Right cardiac atrium (tissue), 5 donors: ENCODE measurements around the gene RPEL1. TPM values are rescaled to one million over a fixed set of nuclear protein-coding genes. Genes with fewer than 3 reads are reported as not detected.
"Not testable (repeated sequence)": the region's sequence is repeated elsewhere in the genome, so short reads cannot be mapped to it uniquely, and the experiment has no call there.

Source experiments
- ATAC-seq, 2 donors: fragments of 200-7000 bp; cut with Tn5 transposase; one replicate each; pipeline versions ENCODE4 v1.8.0 to v1.9.1; 2020; ENCODE audit warnings: moderate library complexity in 2 of 2, mild to moderate bottlenecking in 1 of 2
- DNase-seq, 3 donors: peaks; one replicate each; pipeline ENCODE4 v3.0.0-alpha.2; 2020
- H3K27ac ChIP-seq: one replicate; pipeline ENCODE4 v1.5.1; 2013; ENCODE audit warnings: mild to moderate bottlenecking, low read length, control low read depth, moderate library complexity
- H3K27me3 ChIP-seq: one replicate; pipeline ENCODE4 v1.6.1; 2013; ENCODE audit not compliant: control insufficient read depth, insufficient read depth
- H3K4me1 ChIP-seq: one replicate; pipeline ENCODE4 v1.6.1; 2013; ENCODE audit warnings: low read length; ENCODE audit not compliant: control insufficient read depth, insufficient read depth
- H3K4me3 ChIP-seq: one replicate; pipeline ENCODE4 v1.5.1; 2013; ENCODE audit warnings: low read length, control low read depth
- H3K9me3 ChIP-seq: one replicate; pipeline ENCODE4 v1.6.1; 2013; ENCODE audit warnings: low read length; ENCODE audit not compliant: control insufficient read depth
- WGBS: extraction: QIAGEN DNeasy Blood & Tissue Kit; methylation state at CpG from one replicate; pipeline ENCODE4 v1.1.7; 2013; 5-methylcytosine and 5-hydroxymethylcytosine counted together
- intact Hi-C, 4 donors: fragments of 100-400 bp; cut with DNase I; formaldehyde crosslinking; loops; one replicate each; pipeline versions ENCODE4 v1.11.0 to v1.14.0; 2022 to 2023
- polyA plus RNA-seq: library from polyadenylated mRNA; stranded (reverse); fragments of 200-250 nt; gene quantifications from one replicate; pipeline ENCODE4 v1.2.3, GENCODE V29; 2013
- total RNA-seq, 4 donors: library from RNA; stranded (reverse); fragmentation: NEBNext Ultra II Directional; extraction: Animal tissue kit (Norgen Biotek cat#: 25700); gene quantifications; one replicate each; pipeline ENCODE4 v1.2.1, GENCODE V29; 2021
- donor health status: healthy with polysubstance abuse.
- donor health status: DM: no; HTN: yes; CAD: no.
- donor health status: DM: no; HTN: no; CAD: no.
- donor health status: DM: no; HTN: yes; CAD: no; lungs with severe emphysema.
- donor health status: DM: yes; HTN: yes; CAD: no.

The RPEL1 gene
- total and polyA plus RNA-seq, 5 donors: not detected

GRCh38 chr10:103257812-103258211 is 12.1 kb downstream of the RPEL1 start:
- DNase-seq: no peak
- H3K4me3 ChIP-seq: no peak overlapping the region
- no peak for ATAC-seq
- H3K4me1 ChIP-seq: no peaks in the 10 kb centered on the region
- H3K9me3 ChIP-seq: no peaks in the 10 kb centered on the region
- intact Hi-C loops: loop anchor here in 1 of 4 donors (10.0 kb wide), 1 partner anchor 423 kb away; the partner anchor contains the start of gene CYP17A1
- H3K27ac ChIP-seq: no peak overlapping the region
- no peaks in the 10 kb centered on the region for H3K27me3 ChIP-seq

- WGBS: 89% methylated on average over 4 of the region's 4 CpGs
- H3K4me1 ChIP-seq, H3K27ac ChIP-seq, H3K4me3 ChIP-seq, H3K27me3 ChIP-seq, H3K9me3 ChIP-seq, DNase-seq, ATAC-seq: not testable (repeated sequence)
- intact Hi-C loops: loop anchor here in 1 of 4 donors (10.0 kb wide), 1 partner anchor 424 kb away; the partner anchor contains the start of gene CYP17A1
Observed at GRCh38 chr10:103258928-103259327, 13.2 kb downstream of the RPEL1 start.

GRCh38 chr10:103259989-103260388 is 14.3 kb downstream of the RPEL1 start:
- intact Hi-C loops: loop anchor here in 1 of 4 donors (10.0 kb wide), 1 partner anchor 425 kb away; the partner anchor contains the start of gene CYP17A1
- no peak for DNase-seq
- WGBS: 83% methylated on average over 5 of the region's 5 CpGs
- H3K27ac ChIP-seq: no peak overlapping the region
- no peak overlapping the region for H3K4me3 ChIP-seq
- no peaks in the 10 kb centered on the region for H3K9me3 ChIP-seq
- no peak for ATAC-seq
- H3K4me1 ChIP-seq: no peaks in the 10 kb centered on the region
- no peaks in the 10 kb centered on the region for H3K27me3 ChIP-seq

- no peak for ATAC-seq
- H3K27ac ChIP-seq: no peak overlapping the region
- intact Hi-C loops: no loop called here
- H3K9me3 ChIP-seq: no peaks in the 10 kb centered on the region
- no peak for DNase-seq
- no peaks in the 10 kb centered on the region for H3K27me3 ChIP-seq
- no peak overlapping the region for H3K4me3 ChIP-seq
- 72% methylated on average over 3 of the region's 3 CpGs for WGBS
- H3K4me1 ChIP-seq: no peaks in the 10 kb centered on the region
Observed at GRCh38 chr10:103262229-103262628, 16.5 kb downstream of the RPEL1 start.

- DNase-seq: peak; percentile 58 to 74 (median 66)
- H3K9me3 ChIP-seq: no peaks in the 10 kb centered on the region
- intact Hi-C loops: no loop called here
- H3K27ac ChIP-seq: no peak overlapping the region
- WGBS: 31% methylated on average over 11 of the region's 11 CpGs
- no peak overlapping the region for H3K4me3 ChIP-seq
- no peaks in the 10 kb centered on the region for H3K4me1 ChIP-seq
- no peaks in the 10 kb centered on the region for H3K27me3 ChIP-seq
- ATAC-seq: peak in 1 of 2 donors; percentile 55
Observed at GRCh38 chr10:103265717-103266329, 20.1 kb downstream of the RPEL1 start.

- ATAC-seq: peak; percentile 35 to 36
- peak in 1 of 3 donors; percentile 30 for DNase-seq
- no peak overlapping the region for H3K4me3 ChIP-seq
- no peaks in the 10 kb centered on the region for H3K9me3 ChIP-seq
- peaks cover 3% of the 10 kb centered on the region for H3K4me1 ChIP-seq
- peaks cover 3% of the 10 kb centered on the region for H3K27me3 ChIP-seq
- intact Hi-C loops: no loop called here
- no peak overlapping the region for H3K27ac ChIP-seq
- 33% methylated on average over 4 of the region's 4 CpGs for WGBS
Observed at GRCh38 chr10:103273041-103273441, 27.4 kb downstream of the RPEL1 start.

- no peak for DNase-seq
- H3K9me3 ChIP-seq: no peaks in the 10 kb centered on the region
- intact Hi-C loops: no loop called here
- H3K27me3 ChIP-seq: peaks cover 3% of the 10 kb centered on the region
- H3K4me1 ChIP-seq: peaks cover 3% of the 10 kb centered on the region
- H3K27ac ChIP-seq: no peak overlapping the region
- no peak for ATAC-seq
- no peak overlapping the region for H3K4me3 ChIP-seq
- 12% methylated on average over 21 of the region's 21 CpGs for WGBS
Observed at GRCh38 chr10:103276251-103276895, 30.7 kb downstream of the RPEL1 start.

- no peak within 1 kb of the TSS for H3K27ac ChIP-seq
- no peak for ATAC-seq
- intact Hi-C loops: no loop called here
- H3K4me3 ChIP-seq: peak within 1 kb of the TSS; percentile 6
- no peaks in the 10 kb centered on the region for H3K9me3 ChIP-seq
- peaks cover 3% of the 10 kb centered on the region for H3K4me1 ChIP-seq
- DNase-seq: no peak
- H3K27me3 ChIP-seq: peaks cover 3% of the 10 kb centered on the region
- 2% methylated on average over 105 of the region's 105 CpGs for WGBS
Observed at GRCh38 chr10:103276896-103277712, 31.4 kb downstream of the RPEL1 start, which contains the start of gene INA. TSS of gene INA (plus strand) at chr10:103277138. CDS start at chr10:103277212, 74 bp downstream.

GRCh38 chr10:103277713-103278536 is 32.2 kb downstream of the RPEL1 start:
- Histone ChIP-seq H3K4me3 (no peak overlapping the region), H3K27me3 (peaks cover 5% of the 10 kb centered on the region), H3K27ac (no peak overlapping the region), H3K9me3 (no peaks in the 10 kb centered on the region), H3K4me1 (peaks cover 3% of the 10 kb centered on the region)
- intact Hi-C loops: no loop called here
- ATAC-seq: no peak
- 6% methylated on average over 76 of the region's 76 CpGs for WGBS
- DNase-seq: no peak

GRCh38 chr10:103278537-103278823 is 32.8 kb downstream of the RPEL1 start:
- no peaks in the 10 kb centered on the region for H3K9me3 ChIP-seq
- peaks cover 3% of the 10 kb centered on the region for H3K4me1 ChIP-seq
- DNase-seq: no peak
- H3K27ac ChIP-seq: no peak overlapping the region
- no peak overlapping the region for H3K4me3 ChIP-seq
- H3K27me3 ChIP-seq: peaks cover 5% of the 10 kb centered on the region
- no peak for ATAC-seq
- intact Hi-C loops: no loop called here
- 22% methylated on average over 12 of the region's 12 CpGs for WGBS
